MV-4-11 (cell line): Measurements from ENCODE around the gene DNASE1.
"Not testable (repeated sequence)": the region's sequence is repeated elsewhere in the genome, so short reads cannot be mapped to it uniquely, and the experiment has no call there.

ENCODE experiments used
- DNase-seq: peaks from one replicate; lab custom pipeline; 2025; lab: John Stamatoyannopoulos, UW

Gene DNASE1, protein sequence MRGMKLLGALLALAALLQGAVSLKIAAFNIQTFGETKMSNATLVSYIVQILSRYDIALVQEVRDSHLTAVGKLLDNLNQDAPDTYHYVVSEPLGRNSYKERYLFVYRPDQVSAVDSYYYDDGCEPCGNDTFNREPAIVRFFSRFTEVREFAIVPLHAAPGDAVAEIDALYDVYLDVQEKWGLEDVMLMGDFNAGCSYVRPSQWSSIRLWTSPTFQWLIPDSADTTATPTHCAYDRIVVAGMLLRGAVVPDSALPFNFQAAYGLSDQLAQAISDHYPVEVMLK

DNA sequence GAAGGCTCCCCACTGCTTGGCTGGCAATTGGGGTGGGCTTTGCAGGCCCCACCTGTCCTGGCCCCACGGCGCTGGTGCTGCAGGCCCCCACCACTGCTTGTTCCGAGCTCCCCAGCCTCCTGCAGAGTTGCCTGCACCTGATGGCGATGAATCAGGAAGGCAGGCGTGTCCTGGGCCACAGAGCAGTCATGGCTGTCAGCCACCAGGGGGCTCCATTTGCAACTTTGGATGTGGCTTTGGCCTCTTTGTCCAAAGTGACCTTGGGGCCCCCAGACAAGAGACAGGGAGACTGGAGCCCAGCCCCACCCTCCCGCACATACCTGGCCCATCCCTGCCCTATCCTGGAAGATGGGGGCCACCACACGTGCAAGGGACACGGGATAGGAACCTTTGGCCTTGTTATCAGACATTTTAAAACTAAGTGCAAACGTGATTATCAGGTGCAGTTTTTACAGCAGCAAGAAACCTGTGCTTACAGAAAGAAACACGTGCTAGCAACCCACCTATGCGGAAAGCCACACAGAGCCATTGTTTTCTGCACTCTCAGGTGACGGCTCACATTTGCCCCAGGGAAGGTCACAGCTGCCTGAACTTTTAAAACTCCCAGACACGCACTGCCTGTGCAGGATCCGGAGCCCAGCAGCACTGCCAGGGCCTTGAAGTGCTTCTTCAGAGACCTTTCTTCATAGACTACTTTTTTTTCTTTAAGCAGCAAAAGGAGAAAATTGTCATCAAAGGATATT, at the start of gene DNASE1:
Gene DNASE1, plus strand, starts transcription at position 443 of the 743 bp plus-strand sequence. CDS start 683 bp downstream, outside the sequence.
- peak; percentile 40 for DNase-seq

DNA sequence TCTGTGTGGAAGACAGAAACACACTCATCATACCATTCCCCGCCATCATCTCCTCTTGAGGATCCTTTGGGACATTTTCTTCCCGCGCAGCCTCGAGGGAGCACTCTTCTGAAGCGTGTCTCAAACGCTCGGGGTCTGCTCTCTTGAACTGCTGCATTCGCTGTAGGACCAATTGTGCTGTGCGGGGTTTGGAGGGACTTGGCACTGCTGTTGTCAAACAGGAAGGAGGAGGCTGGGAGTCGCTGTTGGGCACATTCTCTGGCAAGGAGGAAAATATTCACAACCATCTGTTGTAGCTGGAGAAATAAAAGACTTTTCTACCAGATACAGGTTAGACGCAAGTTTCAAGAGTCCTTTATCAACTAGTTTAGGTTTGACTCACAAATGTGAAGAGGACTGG, 48.0 kb upstream of the DNASE1 start:
- DNase-seq = no peak

DNA sequence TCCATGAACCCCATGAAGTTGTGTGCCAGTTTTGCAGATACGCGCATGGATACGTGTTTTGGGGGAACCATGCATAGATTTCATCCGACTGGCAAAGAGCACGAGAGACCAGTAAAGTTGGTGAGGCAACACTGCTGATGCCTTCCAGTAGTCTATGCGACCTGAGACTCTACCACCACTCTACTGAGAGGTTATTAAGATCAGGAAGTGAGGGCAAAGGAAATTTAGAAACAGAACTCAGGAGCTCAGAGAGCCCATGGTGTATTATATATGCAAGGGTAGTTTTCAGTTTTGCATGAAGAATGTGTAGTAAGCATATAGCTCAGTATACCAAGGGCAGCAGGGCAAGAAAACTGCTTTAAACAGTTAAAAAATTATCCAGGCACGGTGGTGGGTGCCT, 47.3 kb upstream of the DNASE1 start:
- no peak for DNase-seq

DNA sequence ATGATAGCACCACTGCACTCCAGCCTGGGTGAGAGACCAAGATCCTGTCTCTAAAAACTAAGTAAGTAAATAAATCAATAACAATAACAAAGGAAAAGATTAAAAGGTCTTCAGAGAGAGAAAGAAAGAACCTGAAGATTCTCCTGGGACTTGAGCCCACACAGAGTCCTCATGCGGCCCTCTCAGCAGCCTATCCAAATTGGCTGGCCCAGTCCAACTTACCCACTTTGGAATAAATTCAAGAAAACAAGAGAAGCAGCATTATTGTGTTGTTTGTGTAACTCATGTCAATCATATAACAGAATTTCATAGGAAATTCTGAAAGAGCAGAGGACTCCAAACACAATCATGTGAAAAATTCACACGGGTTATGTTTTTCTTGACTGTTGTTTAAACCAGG, 46.9 kb upstream of the DNASE1 start:
- no peak for DNase-seq

DNA sequence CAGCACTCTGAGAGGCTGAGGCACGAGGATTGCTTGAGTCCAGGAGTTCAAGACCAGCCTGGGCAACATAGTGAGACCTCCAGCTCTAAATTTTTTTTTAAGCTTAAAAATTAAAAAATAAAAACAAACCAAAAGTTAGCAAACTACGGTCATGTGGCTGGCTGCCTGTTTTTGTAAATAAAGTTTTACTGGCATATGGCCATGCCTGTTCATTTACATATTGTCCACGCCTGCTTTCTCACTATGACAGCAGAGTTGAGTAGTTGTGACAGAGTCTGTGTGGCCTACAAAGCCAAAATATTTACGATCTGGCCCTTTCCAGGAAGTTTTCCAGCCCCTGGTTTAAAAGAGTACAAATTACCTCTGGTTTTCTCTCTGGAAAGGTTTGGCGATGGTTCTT, 46.4 kb upstream of the DNASE1 start:
- DNase-seq = no peak

DNA sequence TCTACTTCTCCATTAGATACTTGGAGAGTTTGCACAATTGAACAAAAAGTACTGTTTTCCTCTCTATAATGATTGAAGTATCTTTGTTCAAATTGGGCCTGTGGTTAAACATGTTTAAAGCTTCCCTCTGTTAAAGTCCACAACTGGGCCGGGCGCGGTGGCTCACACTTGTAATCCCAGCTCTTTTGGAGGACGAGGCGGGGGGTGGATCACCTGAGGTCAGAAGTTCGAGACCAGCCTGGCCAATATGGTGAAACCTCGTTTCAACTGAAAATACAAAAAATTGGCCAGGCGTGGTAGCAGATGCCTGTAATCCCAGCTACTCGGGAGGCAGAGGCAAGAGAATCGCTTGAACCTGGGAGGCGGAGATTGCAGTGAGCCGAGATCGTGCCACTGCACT, 45.5 kb upstream of the DNASE1 start:
- DNase-seq = not testable (repeated sequence)

DNA sequence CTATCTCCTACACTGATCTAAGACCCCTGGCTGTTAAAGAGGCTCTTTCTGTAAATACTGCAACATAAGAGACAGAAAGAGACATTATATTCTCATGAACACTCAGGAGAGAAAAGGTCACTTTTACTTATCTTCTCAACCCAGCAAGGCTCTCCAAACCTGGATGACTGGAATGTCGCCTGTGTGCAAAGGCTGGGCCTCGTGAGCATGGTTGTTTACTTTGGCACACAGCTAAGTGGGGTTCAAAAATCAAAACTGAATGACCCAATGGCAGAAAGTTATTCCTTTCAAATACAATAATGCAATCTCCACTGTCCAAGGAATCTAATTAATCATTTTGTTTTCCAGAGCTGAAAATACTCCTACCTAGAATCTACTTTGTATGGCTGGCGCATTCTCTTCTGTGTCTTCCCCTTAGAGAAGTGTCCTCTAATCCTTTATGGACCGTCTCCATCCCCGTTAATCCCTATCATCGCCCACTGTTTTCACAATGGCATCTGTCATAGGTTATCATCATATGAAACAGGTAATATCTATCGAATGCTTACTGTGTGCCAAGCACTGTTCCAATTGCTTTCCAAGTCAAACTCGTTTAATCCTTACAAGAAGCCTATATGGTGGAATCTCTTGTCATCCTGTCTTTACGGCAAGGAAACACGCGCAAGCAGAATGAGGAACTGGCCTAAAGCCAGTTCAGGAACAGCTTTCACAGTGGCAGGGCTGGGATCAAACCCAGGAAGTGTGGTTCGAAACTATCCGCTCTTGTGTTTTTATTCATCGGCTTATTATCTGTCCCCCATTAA, 44.4 kb upstream of the DNASE1 start:
- peak; percentile 75 for DNase-seq

DNA sequence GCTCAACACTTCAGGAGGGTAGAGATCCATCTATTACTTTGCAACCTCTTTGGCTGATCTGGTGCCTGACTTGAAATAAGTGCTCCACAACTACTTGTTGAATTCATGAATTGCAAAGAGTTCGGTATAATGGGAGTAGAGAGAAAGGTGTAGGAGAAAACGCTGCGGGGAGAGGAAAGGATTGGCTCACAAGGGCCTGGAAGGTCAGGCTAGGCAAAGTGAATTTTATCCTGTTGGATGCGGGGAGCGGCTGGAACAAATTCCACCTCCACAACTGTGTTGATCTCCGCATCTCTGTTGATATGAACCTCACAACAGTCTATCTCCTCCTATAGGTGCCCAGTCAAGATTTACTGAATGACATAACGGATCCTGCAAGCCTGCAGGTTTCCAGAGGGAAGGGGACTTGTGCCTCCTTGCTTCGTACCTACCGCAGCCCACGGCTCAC, 43.8 kb upstream of the DNASE1 start:
- no peak for DNase-seq

DNA sequence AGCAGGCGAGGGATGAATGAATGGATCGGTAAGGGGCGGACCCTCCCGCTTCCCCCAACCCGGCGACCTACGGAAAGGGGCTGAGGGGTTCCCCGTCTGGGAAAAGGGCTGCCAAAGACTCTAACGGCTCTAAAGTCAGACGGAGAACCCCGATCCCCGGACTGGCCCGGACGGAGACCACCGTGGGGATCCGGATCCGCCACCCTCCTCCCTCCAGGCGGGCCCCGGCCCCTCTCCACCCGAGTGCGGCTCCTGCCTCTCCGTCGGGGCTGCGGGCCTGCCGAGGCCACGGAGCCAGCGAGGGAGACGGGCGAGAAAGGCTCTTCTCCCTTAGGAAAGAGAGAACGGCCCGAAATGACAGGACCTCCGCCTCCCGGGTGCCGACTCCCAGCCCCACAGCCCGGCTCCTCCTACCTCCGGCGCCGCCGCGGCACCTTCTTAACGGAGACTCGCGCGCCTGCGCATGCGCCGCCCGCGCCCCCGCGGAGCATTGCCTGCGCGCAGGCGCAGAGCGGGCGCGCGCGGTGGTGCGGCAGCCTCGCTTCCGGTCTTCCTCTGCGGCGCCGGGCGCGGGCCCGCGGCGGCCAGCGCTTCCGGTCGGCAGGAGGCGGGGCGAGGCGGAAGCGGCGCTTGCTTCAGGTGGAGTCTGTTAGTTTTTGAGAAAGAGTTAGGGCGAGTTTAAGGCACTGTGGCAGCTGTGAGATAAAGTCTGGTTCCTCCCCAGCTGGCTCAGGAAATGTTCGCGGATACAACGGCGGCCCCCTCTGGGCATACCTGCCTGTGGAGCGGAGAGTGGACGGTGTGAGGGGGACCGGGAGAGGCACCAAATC, 43.1 kb upstream of the DNASE1 start, which contains the start of gene SLX4:
Gene SLX4, minus strand, starts transcription at position 461 of the 830 bp plus-strand sequence. CDS start 2,642 bp downstream, outside the sequence.
- peak; percentile 88 for DNase-seq

DNA sequence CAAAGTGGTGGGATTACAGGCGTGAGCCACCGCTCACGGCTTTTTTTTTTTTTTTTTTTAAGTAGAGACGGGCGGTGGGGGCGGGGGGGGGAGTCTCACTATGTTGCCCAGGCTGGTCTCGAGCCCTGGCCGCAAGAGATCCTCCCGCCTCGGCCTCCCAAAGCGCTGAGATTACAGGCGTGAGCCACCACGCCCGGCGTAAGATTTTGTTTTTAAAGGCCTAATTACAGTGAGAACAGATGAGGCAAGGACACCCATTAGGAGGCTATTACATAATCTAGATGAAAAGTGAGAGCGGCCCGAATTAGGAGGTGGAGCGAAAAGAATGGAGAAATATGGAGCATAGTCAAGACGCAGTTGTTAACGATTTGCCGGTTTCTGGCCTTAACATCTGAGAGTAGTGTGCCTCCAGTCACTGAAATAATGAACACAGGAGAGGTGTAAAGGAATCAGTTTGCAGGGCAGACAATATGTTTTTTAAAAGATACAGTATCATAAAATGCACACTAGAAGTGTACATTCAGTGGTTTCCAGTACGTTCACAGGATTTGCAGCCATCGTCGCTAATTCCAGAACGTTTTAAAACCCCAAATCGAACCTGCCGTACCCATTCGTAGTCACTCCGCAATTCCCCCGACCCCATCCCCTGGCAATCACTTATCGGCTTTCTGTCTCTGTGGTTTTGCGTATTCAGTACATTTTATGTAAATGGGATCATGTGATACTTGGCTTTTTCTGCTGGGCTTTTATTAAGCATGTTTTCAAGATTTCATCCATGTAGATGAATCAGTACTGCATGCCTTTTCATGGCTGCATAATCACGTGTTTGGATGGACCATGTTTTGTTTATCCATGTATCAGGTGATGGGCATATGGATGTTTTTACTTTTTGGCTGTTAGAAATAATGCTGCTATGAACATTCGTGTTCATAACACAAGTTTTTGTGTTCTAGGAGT, 41.7 kb upstream of the DNASE1 start:
- DNase-seq = no peak

DNA sequence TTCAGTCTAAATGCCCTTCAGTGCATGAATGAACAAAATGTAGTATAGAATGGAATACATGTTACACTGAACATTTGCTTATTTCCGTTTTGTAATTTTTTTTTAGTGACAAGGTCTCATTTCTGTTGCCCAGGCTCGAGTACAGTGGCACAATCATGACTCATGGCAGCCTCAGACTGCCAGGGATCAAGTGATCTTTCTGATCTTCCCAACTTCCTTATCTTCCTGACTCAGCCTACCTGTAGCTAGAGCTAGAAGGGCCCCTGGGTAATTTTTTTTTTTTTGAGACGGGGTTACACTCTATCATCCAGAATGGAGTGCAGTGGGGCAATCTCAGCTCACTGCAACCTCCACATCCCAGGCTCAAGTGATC, 35.7 kb upstream of the DNASE1 start:
- DNase-seq = peak; percentile 66

DNA sequence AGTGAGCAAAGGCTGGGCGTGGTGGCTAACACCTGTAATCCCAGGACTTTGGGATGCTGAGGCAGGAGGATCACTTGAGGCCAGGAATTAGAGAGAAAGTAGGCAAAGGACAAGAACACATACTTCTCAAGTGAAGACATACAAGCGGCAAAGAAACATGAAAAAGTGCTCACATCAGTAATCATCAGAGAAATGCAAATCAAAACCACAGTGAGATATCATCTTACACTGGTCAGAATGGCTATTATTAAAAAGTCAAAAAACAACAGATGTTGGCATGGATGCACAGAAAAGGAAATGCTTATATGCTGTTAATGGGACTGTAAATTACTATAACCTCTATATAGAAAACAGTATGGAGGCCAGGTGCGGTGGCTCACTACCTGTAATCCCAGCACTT, 30.8 kb upstream of the DNASE1 start:
- no peak for DNase-seq

DNA sequence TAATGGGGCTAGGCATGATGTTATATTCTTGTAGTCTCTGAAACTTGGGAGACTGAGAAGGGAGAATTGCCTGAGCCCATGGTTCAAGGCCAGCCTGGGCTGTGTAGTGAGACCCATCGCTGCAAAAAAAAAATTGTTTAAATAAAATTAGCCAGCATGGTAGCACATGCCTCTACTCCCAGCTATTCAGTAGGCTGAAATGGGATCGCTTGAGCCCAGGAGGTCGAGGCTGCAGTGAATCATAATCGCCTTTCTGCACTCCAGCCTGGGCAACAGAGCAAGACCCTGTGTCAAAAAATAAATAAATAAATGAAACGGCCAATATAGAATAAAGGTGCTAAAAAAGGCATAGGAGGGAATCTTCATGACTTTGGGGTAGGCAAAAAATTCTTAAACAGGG, 29.2 kb upstream of the DNASE1 start:
- DNase-seq = no peak

DNA sequence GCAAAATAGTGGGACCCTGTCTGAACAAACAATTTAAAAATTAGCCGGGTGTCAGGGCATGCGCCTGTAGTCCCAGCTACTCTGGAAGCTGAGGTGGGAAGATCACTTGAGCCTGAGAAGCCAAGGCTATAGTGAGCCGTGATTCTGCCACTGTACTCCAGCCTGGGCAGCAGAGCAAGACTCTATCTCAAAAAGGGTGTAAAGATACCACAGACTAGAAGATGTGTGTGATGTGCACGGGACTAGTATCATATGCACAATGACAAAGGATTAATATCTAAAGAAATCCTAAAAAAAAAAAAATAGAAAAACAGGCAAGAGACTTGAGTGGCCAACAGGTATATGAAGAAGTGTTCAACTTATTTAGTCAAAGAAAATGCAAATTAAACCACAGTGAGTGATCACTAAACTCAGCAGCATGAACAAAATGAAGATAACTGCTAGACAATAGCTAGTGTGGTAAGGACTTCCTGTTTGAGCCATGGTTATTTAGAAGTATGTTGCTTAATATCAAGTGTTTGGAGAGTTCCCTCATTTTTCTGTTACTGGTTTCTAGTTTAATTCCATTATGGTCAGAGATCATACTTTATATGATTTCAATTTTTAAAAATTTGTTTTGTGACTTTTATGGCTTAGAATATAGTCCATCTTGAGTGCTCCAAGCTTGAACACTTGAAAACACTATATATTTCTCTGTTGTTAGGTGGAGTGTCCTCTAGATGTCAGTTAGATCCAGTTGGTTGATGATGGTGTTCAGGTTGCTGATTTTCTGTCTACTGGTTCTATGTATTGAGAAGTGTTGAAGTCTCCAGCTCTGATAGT, 28.4 kb upstream of the DNASE1 start:
- peak; percentile 82 for DNase-seq

DNA sequence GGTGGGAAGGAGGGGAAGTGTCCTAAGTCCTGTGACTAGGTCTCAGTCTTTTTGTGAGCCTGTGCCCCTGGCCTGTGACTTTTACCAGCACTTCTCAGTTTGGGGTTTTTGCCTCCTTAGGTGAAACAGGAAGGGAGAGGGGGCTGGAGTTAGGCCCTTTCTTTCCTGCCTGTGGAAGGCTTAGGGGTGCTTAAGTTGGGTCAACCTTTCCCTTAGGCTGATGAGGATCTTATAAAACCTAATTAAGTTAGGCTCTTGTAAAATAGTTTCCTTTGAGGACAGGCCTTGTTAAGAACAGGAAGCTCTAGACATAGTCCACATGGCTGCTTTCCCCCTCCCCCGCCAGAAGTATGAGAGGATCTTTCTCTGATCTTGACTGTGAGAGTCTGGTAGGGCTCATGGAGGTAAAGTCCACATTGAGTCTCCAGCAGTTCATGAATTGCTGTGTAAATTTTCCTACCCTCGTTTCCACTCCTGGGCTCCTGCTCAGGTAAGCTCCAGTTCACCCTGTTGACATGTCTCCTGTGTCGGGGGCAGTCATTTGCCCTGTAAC, 17.0 kb upstream of the DNASE1 start:
- peak; percentile 78 for DNase-seq

DNA sequence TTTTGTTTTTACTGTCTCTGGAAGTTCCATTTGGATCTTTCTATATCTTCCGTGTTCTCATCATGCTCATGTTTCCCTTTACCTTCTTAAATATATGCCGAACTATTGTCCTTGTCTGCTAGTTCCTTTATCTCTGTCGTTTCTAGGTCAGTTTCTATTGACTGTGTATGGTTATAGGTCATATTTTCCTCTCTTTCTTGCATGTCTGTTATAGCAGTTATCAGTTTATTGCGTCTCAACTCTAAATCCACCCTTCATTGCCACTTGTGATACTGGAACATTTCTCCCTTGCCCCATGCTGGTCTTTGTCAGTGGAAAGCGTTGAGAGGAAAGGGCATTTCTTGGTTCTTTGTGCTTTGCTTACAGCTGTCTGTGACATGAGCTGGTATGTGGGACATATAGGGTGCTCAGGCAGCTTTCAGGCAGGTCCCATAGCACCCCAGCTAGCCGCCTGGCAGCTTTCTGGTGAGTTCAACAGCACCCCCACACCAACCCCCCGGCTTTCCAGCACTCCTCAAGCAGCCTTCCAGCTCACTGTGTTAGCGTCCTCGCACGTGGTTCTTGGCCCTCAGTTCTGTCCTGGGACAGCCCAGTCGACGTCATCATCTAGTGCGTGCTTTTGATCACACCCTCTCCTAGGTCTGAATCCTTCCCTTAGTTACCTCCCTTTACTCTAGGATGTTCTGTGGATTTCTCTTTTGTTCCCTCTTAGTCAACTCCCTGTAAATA, 15.4 kb upstream of the DNASE1 start:
- DNase-seq = no peak

DNA sequence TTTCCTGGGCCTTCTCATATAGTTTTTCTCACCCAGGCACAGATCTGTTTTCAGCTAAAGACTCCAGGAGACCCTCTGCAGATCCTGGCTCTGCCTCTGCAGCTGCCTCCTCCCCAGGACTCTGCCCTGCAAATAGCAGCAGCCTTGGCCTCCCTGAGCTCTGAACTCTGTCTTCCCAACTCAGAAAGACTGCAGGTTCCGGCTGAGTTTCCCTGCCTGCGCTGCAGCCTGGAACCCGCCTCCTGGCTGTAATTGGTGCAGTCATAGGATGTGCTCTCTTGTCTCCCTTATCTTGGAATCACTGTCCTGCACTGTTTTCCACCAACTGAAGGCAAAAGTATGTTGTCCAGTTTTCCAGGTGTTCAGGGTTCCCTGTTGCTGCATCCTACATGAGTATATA, 14.3 kb upstream of the DNASE1 start:
- DNase-seq = no peak

DNA sequence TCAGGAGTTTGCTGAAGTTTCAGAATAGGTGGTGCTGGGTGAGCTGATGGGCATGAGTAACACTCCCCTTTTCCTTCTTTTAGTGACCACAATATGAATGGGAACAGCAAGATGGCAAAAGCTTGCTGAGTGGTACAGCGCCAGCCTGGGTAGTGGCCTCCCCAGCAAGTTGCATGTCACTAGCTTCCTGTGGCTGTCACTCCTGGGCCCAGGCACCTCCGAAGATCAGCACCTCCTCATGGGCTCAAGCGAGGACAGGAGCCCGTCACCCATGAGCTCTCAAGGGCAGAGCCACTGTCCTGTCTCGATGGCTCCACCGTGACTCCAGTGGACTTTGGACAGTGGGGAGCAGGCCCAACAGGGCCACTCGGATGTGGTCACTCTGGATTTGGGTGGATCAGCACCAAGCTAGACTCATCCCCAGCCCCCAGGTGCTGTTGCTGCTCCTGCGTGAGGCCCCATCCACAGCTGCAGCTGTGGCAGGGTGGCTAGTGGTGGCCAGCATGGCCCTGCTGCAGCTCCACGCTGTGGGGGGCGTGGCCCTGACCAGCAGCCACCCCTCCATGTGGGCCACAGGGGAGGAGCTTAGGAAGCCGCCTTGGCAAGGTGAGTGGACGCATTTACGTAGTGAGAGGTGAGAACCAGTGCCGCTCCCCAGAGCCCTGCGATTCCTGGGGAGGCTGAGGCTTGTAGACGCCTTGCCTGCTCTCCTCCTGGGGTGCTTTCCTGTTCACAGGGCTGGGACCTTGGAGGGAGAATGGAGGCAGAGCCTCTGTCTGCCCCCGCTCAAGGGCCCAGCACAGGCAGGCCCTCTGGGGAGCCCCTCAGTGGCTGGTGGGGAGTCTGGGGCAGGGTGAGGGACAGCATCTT, 13.6 kb upstream of the DNASE1 start:
- no peak for DNase-seq
